K562 (cell line): ENCODE results near the gene SAP130.
"Not testable (repeated sequence)": the region's sequence is repeated elsewhere in the genome, so short reads cannot be mapped to it uniquely, and the experiment has no call there.

Source experiments
- EZH2 ChIP-seq: IDR thresholded peaks from 2 replicates; pipeline ENCODE4 v1.6.1; 2012; ENCODE audit warnings: low read depth, mild to moderate bottlenecking, inconsistent platforms, low read length, borderline replicate concordance
- POLR2A ChIP-seq: fragments of 450-650 bp; conservative IDR thresholded peaks from 2 replicates; pipeline ENCODE4 v1.6.1; 2016
- TAL1 ChIP-seq: fragments of 450-650 bp; IDR thresholded peaks from 2 replicates; pipeline ENCODE4 v1.6.1; 2016; ENCODE audit warnings: mild to moderate bottlenecking
- ZNF174 ChIP-seq: fragments of 250-450 bp; sonication (Bioruptor Pico); IDR thresholded peaks from 2 replicates; pipeline ENCODE4 v1.4.0; 2020; ENCODE audit warnings: mild to moderate bottlenecking
- ZNF175 ChIP-seq: fragments of 200-800 bp; sonication (Bioruptor generic); IDR thresholded peaks from 2 replicates; pipeline ENCODE4 v1.6.1; 2016; ENCODE audit warnings: low read depth, mild to moderate bottlenecking, missing genetic modification characterization, missing compliant biosample characterization
- TF ChIP-seq, protein P1 (sequence below), 3 experiments: IDR thresholded peaks in 2 of 3; conservative IDR thresholded peaks in 1 of 3; 2 replicates each; pipeline ENCODE4 v1.5.1; 2011 to 2012; ENCODE audit warnings: low read length in 3 of 3, mild to moderate bottlenecking in 3 of 3, control low read depth in 2 of 3, improper control_type of control experiment in 1 of 3, inconsistent platforms in 1 of 3, low read depth in 1 of 3, mixed read lengths in 1 of 3, moderate library complexity in 1 of 3; ENCODE audit not compliant: insufficient read depth in 2 of 3

DNA sequence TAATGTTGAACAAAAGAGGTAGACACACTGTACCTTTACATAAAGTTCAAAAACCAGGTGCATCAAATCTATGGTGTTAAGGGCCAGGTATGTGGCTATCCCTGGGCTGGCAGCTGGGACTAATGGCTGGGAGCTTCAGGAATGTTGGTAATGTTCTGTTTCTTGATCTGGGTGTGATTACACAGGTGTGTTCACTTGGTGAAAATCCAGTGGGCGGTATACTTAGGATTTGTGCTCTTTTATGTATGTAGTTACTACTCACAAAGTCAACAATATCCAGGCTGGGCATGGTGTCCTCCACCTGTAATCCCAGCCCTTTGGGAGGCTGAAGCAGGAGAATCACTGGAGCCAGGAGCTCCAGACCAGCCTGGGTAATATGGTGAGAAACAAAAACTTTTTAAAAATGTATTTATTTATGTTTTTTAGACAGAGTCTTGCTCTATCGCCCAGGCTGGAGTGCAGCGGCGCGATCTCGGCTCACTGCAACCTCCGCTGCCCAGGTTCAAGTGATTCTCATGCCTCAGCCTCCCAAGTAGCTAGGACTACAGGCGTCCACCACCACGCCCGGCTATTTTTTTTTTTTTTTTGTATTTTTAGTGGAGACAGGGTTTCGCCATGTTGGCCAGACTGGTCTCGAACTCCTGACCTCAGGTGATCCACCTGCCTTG is 120.0 kb downstream of the SAP130 start:
- TF ChIP-seq, protein P1, sequence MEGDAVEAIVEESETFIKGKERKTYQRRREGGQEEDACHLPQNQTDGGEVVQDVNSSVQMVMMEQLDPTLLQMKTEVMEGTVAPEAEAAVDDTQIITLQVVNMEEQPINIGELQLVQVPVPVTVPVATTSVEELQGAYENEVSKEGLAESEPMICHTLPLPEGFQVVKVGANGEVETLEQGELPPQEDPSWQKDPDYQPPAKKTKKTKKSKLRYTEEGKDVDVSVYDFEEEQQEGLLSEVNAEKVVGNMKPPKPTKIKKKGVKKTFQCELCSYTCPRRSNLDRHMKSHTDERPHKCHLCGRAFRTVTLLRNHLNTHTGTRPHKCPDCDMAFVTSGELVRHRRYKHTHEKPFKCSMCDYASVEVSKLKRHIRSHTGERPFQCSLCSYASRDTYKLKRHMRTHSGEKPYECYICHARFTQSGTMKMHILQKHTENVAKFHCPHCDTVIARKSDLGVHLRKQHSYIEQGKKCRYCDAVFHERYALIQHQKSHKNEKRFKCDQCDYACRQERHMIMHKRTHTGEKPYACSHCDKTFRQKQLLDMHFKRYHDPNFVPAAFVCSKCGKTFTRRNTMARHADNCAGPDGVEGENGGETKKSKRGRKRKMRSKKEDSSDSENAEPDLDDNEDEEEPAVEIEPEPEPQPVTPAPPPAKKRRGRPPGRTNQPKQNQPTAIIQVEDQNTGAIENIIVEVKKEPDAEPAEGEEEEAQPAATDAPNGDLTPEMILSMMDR (IDR thresholded peaks at IDR 0.05 in 2 of 3, conservative IDR thresholded peaks at IDR 0.05 in 1 of 3; ENCODE audit: insufficient read depth in 2 of 3, low read depth in 1 of 3, low read length in 3 of 3): not testable (repeated sequence)
- TF ChIP-seq ZNF174 (CRISPR knock-in tag); ZNF175 (CRISPR knock-in tag); POLR2A; EZH2; TAL1: not testable (repeated sequence)
